ENCODE measurements around the gene PRKCA. TPM values are rescaled to one million over a fixed set of nuclear protein-coding genes. Genes with fewer than 3 reads are reported as not detected.

Gene PRKCA
- total RNA-seq, 2 experiments from 2014 or later: 84.4 to 87.9 TPM

DNA sequence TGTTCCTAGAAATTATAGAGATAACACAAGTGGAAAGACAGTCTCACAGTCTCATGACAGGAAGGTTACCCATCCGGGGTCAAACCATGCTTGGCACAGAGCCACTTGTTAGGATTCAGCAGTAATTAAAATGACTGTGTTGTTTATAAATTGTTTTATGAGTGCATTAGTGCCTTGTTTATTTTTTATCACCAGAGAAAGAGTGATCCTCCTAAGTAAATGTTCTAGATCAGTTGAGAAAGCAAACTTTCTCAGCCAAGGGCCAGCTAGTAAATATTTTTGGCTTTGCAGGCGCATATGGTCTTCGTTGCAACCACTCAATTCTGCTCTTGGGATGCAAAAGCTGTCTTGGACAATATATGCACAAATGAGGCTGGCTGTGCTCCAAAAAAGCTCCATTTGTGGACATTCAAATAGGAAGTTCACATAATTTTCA lies 278.6 kb downstream of the PRKCA start:
- Mint-ChIP-seq H3K36me3 (ENCODE audit: low read depth) (peaks cover 37% of the 10 kb centered on the region), H3K27ac (no peak overlapping the region), H3K9me3 (peaks cover 6% of the 10 kb centered on the region), H3K4me3 (no peak overlapping the region), H3K27me3 (no peaks in the 10 kb centered on the region), H3K4me1 (ENCODE audit: low read depth) (peaks cover 20% of the 10 kb centered on the region)
- intact Hi-C loops (cut with micrococcal nuclease): no loop called here
- TF ChIP-seq, protein P1, sequence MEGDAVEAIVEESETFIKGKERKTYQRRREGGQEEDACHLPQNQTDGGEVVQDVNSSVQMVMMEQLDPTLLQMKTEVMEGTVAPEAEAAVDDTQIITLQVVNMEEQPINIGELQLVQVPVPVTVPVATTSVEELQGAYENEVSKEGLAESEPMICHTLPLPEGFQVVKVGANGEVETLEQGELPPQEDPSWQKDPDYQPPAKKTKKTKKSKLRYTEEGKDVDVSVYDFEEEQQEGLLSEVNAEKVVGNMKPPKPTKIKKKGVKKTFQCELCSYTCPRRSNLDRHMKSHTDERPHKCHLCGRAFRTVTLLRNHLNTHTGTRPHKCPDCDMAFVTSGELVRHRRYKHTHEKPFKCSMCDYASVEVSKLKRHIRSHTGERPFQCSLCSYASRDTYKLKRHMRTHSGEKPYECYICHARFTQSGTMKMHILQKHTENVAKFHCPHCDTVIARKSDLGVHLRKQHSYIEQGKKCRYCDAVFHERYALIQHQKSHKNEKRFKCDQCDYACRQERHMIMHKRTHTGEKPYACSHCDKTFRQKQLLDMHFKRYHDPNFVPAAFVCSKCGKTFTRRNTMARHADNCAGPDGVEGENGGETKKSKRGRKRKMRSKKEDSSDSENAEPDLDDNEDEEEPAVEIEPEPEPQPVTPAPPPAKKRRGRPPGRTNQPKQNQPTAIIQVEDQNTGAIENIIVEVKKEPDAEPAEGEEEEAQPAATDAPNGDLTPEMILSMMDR (IDR thresholded peaks at IDR 0.05): no peak
- ChIA-PET CTCF (interaction anchor here (2.1 kb wide), 1 partner anchor 13 kb away, joined by 10 read pairs; no protein-coding TSS in a partner anchor), POLR2A (no interaction called here)
- ATAC-seq (no peak), DNase-seq (no peak)

- ATAC-seq: no peak
- ChIA-PET POLR2A (no interaction called here), CTCF (interaction anchor here (1.7 kb wide), 1 partner anchor 16 kb away, joined by 6 read pairs; no protein-coding TSS in a partner anchor)
- H3K27me3 Mint-ChIP-seq: no peaks in the 10 kb centered on the region
- peaks cover 40% of the 10 kb centered on the region for H3K36me3 Mint-ChIP-seq (ENCODE audit: low read depth)
- intact Hi-C loops (cut with micrococcal nuclease): no loop called here
- H3K27ac Mint-ChIP-seq: no peak overlapping the region
- H3K4me1 Mint-ChIP-seq (ENCODE audit: low read depth): peaks cover 27% of the 10 kb centered on the region
- no peak for DNase-seq
- TF ChIP-seq, protein P1 (IDR thresholded peaks at IDR 0.05): no peak
- H3K4me3 Mint-ChIP-seq: no peak overlapping the region
- peaks cover 6% of the 10 kb centered on the region for H3K9me3 Mint-ChIP-seq
Measured at GRCh38 chr17:66582373-66583111, 280.1 kb downstream of the PRKCA start.

DNA sequence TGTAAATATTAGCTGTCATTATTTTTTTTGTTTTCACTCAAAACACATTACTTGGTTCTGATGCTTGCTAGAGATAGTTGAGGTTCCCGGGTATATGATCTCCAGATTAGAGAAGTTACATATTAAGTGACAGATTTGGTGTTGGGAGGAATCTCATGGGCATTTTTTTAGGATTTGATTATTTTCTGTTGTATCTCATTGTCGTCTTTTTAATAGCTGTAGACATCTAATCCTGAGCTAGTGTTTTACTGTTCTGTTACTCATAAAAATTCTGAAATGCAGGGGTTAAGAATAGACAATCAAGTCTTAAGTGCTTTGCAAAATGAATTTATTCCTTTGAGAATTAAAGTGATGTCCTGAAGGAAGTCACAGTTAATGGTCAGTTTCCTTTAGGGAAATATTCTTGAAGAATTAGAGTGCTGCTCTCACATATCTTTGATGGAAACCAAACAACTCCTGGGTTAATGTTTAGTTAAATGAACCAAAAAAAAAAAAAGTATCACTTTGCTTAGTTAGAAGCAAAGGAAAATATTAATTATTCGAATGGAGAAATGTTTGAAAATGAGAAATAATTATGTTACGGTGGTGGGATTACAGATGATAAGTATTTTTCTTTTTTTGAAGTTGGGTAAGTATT lies 280.8 kb downstream of the PRKCA start:
- ChIA-PET POLR2A (no interaction called here), CTCF (interaction anchor here (1.7 kb wide), 1 partner anchor 16 kb away, joined by 6 read pairs; no protein-coding TSS in a partner anchor)
- Mint-ChIP-seq H3K27me3 (no peaks in the 10 kb centered on the region), H3K9me3 (peaks cover 6% of the 10 kb centered on the region), H3K27ac (no peak overlapping the region), H3K4me3 (no peak overlapping the region), H3K36me3 (ENCODE audit: low read depth) (peaks cover 40% of the 10 kb centered on the region), H3K4me1 (ENCODE audit: low read depth) (peaks cover 32% of the 10 kb centered on the region)
- TF ChIP-seq, protein P1 (IDR thresholded peaks at IDR 0.05): no peak
- no peak for ATAC-seq
- intact Hi-C loops (cut with micrococcal nuclease): no loop called here
- DNase-seq: no peak

DNA sequence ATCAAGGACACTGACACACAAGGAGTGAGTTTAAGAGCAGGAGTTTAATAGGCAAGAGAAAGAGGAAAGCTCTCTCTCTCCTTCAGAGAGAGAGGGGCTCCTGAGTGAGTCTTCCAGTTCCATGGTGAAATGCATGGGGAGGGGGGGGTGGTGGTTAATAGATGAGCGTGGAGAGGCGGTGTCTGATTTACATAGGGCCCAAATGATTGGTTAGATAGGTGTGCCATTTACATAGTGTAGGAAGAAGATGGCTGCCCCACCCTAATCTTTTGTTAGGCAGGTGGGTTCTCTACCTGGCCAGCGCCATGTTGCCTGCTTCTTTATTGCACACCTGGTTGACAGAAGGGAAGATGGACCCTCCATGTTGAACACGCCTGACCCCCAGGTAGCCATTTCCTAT lies 282.5 kb downstream of the PRKCA start:
- peaks cover 6% of the 10 kb centered on the region for H3K9me3 Mint-ChIP-seq
- peak overlapping the region; percentile 1 for H3K27ac Mint-ChIP-seq
- peaks cover 27% of the 10 kb centered on the region for H3K4me1 Mint-ChIP-seq (ENCODE audit: low read depth)
- H3K4me3 Mint-ChIP-seq: no peak overlapping the region
- intact Hi-C loops (cut with micrococcal nuclease): no loop called here
- ATAC-seq: no peak
- ChIA-PET POLR2A (no interaction called here), CTCF (no interaction called here)
- no peaks in the 10 kb centered on the region for H3K27me3 Mint-ChIP-seq
- TF ChIP-seq, protein P1 (IDR thresholded peaks at IDR 0.05): no peak
- peaks cover 35% of the 10 kb centered on the region for H3K36me3 Mint-ChIP-seq (ENCODE audit: low read depth)
- no peak for DNase-seq

GRCh38 chr17:66585472-66585871 lies 283.1 kb downstream of the PRKCA start:
- TF ChIP-seq, protein P1 (IDR thresholded peaks at IDR 0.05): no peak
- H3K4me3 Mint-ChIP-seq: no peak overlapping the region
- DNase-seq (no peak), ATAC-seq (no peak)
- peaks cover 26% of the 10 kb centered on the region for H3K4me1 Mint-ChIP-seq (ENCODE audit: low read depth)
- no peaks in the 10 kb centered on the region for H3K27me3 Mint-ChIP-seq
- ChIA-PET CTCF (no interaction called here), POLR2A (no interaction called here)
- intact Hi-C loops (cut with micrococcal nuclease): no loop called here
- peaks cover 34% of the 10 kb centered on the region for H3K36me3 Mint-ChIP-seq (ENCODE audit: low read depth)
- H3K27ac Mint-ChIP-seq: no peak overlapping the region
- peaks cover 6% of the 10 kb centered on the region for H3K9me3 Mint-ChIP-seq
